ENCODE data around the gene PLA2G2C.
"Not testable (repeated sequence)": the region's sequence is repeated elsewhere in the genome, so short reads cannot be mapped to it uniquely, and the experiment has no call there.

PLA2G2C gene, protein sequence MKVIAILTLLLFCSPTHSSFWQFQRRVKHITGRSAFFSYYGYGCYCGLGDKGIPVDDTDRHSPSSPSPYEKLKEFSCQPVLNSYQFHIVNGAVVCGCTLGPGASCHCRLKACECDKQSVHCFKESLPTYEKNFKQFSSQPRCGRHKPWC

GRCh38 chr1:20185834-20186782, at the start of gene PLA2G2C, which contains the start of gene UBXN10:
TSS of gene PLA2G2C (minus strand) at chr1:20186518. CDS start at chr1:20177363, 9,155 bp downstream.
TSS of gene UBXN10 (plus strand) at chr1:20186096. CDS start at chr1:20190562, 4,466 bp downstream.
- peak; percentile 75 for DNase-seq

- DNase-seq: no peak
Observed at GRCh38 chr1:20234788-20235535, 48.6 kb upstream of the PLA2G2C start.

DNA sequence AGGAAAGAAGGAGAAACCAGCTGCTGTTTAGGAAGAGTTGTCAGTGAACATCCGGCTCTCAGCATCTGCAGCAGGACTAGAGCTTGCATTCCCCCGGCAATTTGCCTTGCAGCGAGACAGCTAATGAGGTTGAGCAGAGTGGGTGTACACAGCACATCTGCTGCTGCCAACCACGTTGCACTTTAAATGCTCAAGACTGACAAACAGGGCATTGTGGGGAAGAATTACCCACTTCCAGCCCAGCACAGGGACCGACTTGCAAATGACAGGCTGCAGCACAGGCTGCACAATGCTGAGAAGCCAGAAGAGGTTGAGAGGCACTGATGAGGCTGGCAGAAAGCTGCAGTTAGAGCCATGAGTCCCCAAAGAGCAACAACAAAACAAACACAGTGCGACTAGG, 47.5 kb upstream of the PLA2G2C start:
- no peak for DNase-seq

DNA sequence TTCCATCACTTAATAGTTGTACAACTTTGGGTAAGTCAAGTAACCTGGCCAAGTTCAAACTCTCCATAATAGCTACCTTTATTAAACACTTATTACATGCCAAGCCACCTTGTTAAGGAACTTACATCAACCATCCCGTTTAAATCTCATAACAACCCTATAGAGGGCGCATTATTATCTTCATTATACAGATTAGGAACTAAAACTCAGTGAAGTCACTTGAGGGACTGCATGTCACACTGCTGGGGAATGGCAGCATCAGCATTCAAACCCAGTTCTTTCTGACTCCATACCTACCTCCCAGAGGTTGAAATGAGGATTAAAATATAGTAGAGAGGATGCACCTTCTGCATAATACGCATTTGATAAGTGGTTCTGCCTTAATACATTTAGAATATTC, 47.1 kb upstream of the PLA2G2C start:
- no peak for DNase-seq

GRCh38 chr1:20232564-20232963, 46.2 kb upstream of the PLA2G2C start:
- not testable (repeated sequence) for DNase-seq

- no peak for DNase-seq
Observed at GRCh38 chr1:20229171-20229570, 42.9 kb upstream of the PLA2G2C start.

GRCh38 chr1:20228314-20228825, 42.1 kb upstream of the PLA2G2C start:
- no peak for DNase-seq

- DNase-seq: no peak
Observed at GRCh38 chr1:20227704-20228103, 41.4 kb upstream of the PLA2G2C start.

GRCh38 chr1:20224546-20224945, 38.2 kb upstream of the PLA2G2C start:
- no peak for DNase-seq

- no peak for DNase-seq
Observed at GRCh38 chr1:20223551-20224419, 37.5 kb upstream of the PLA2G2C start.

DNA sequence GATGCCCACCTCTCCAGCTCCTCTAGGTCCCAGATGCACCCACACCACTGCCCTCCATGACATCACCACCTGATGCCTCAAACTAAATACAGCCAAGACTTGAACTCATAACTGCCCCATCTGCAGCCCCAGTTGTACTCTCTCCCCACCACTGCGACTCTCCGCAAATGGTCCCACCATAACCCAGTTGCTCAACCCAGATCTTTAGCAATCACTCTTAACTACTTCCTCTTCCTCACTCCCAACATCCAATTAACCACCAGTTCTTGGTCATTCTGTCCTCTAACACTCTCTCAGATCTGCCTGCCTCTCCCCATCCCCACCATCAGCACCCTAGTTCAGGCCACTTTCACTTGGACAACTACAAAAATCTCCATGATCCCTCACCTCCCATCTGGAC, 36.8 kb upstream of the PLA2G2C start:
- DNase-seq: no peak

DNA sequence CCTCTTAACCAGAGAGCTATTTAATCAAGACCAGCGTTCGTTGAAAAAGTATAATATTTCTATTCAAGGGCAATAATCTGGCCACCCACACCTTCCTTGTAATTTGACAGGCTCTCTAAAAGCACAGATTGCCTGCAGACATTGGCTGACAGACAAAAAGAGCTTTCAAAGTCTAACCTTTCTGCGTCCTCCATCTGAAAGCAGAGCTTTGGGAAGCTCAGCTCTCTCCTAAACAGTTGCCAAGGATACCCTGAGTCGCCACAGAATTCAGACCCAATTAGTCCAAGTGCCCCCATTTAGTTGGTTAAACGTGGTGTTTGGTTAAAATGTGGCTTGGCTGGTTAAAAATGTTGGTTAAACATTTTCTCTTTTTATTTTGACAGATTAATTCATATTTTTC, 33.7 kb upstream of the PLA2G2C start:
- DNase-seq: no peak

- not testable (repeated sequence) for DNase-seq
Observed at GRCh38 chr1:20219053-20219452, 32.7 kb upstream of the PLA2G2C start.

- DNase-seq: peak; percentile 12
Observed at GRCh38 chr1:20216574-20216973, 30.3 kb upstream of the PLA2G2C start.

GRCh38 chr1:20215716-20216115, 29.4 kb upstream of the PLA2G2C start:
- no peak for DNase-seq

- peak; percentile 55 for DNase-seq
Observed at GRCh38 chr1:20212685-20213331, 26.5 kb upstream of the PLA2G2C start.

DNA sequence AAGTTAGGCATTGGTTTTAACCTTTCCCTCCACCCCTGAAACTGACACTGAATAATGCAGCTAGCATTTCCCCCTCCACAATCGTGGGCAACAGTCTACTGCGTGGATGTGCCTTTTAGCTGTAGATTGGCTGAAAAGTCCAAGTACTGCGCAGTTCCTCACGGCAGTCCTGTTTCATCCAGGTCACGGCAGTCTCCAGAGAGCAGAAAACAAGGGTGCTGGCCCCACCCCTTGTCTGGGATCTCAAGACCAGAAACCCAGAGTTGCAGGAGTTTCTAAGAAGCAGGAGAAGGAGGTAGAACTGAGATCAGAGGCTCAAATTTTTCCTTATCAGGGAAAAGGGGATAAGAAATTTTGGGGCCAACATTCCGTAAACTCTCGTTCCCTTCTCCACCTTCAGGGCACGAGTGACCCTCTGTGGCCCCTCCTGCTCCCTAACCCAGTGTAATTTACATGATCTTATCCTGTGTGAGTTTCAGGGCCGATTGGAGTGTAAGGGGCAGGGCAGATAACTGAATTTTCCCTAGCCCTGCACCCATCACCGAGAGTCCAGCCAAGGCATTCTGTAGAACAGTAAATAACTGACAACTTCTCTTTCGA, 25.9 kb upstream of the PLA2G2C start:
- DNase-seq: no peak

DNA sequence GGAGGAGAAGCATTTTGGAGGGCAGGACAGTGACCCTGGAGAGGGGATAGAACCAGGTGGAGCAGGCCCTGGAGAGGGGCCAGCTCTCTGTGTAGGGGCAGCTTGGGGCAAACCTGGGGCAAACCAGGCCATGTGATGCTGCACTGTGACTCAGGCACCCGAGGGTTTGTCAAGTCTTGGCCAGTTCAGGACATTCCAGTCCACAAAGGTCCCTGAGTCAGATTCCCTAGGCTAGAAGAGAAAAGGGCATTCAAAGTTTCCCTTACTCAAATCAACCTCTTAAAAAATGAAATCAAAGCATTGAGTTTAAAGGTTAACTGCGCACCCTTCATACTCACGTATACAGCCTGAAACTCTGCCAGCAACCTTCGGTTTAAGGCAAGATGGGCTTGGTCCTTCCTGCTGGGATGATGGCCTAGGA, 25.2 kb upstream of the PLA2G2C start:
- DNase-seq: no peak

GRCh38 chr1:20210736-20211460, 24.6 kb upstream of the PLA2G2C start:
- DNase-seq: no peak

DNA sequence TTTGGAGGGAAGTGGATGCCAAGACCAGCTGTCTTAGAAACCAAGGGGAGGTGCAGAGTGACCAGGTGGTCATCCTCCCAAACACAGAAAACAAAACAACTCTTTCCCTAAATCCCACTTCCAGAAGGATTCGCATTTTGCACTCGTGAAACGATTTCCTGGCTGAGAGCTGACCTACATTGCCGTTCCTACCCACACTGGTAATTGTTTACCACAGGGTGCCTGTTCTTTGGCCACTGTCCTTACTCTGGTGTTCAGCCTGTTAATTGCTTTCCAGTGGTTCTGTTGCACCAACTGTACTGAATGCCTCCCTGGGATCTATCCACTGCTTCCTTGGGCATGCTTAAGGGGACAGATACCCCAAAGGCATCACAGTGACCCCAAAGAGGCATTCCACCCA, 23.2 kb upstream of the PLA2G2C start:
- no peak for DNase-seq

All from stimulated activated CD4-positive, alpha-beta T cell treated with anti-CD3 and anti-CD28 coated beads, Interleukin-4, amount 100 ng/mL, for 24 hours (primary cell).